ENCODE measurements around the gene GPA33.

DNA sequence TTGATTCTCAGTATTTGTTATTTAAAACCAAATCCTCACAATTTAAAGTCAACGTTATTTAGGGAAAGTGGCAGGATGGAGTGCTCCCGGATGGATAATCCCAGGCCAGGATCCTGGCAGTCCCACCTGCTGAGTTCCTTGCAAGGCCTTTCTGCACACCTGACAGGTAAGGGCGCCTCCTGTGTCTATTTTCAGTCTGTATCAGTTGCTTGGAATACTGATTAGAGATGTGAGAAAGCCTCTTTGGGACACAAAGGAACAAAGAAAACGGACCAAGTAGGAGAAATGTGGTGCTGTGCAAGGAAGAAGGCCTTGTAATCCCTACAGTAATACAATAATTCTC lies 15.9 kb upstream of the GPA33 start:
- TF ChIP-seq, protein P1, sequence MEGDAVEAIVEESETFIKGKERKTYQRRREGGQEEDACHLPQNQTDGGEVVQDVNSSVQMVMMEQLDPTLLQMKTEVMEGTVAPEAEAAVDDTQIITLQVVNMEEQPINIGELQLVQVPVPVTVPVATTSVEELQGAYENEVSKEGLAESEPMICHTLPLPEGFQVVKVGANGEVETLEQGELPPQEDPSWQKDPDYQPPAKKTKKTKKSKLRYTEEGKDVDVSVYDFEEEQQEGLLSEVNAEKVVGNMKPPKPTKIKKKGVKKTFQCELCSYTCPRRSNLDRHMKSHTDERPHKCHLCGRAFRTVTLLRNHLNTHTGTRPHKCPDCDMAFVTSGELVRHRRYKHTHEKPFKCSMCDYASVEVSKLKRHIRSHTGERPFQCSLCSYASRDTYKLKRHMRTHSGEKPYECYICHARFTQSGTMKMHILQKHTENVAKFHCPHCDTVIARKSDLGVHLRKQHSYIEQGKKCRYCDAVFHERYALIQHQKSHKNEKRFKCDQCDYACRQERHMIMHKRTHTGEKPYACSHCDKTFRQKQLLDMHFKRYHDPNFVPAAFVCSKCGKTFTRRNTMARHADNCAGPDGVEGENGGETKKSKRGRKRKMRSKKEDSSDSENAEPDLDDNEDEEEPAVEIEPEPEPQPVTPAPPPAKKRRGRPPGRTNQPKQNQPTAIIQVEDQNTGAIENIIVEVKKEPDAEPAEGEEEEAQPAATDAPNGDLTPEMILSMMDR (IDR thresholded peaks at IDR 0.05), result no peak
- no peak for TF ChIP-seq EP300 (IDR thresholded peaks at IDR 0.05)
